Measurements from ENCODE around the gene HIF3A. TPM values are rescaled to one million over a fixed set of nuclear protein-coding genes. Genes with fewer than 3 reads are reported as not detected.

HIF3A gene
- total RNA-seq, 3 donors from 2014 or later (not counting 1 experiment from before 2014, with no cell fraction given) = not detected

GRCh38 chr19:46324277-46324676 lies 27.4 kb downstream of the HIF3A start:
- no peaks in the 10 kb centered on the region for H3K4me1 Mint-ChIP-seq
- Histone ChIP-seq H3K36me3 (ENCODE audit: control insufficient read depth, insufficient read depth, low read length) (no peaks in the 10 kb centered on the region), H3K4me3 (ENCODE audit: low read length) (no peak overlapping the region), H3K9me3 (ENCODE audit: control insufficient read depth, insufficient read depth, low read length) (peaks cover 20% of the 10 kb centered on the region), H3K27me3 (ENCODE audit: control insufficient read depth, insufficient read depth, low read length) (no peaks in the 10 kb centered on the region), H3K4me1 (ENCODE audit: control insufficient read depth, insufficient read depth, low read length) (no peaks in the 10 kb centered on the region), H3K27ac (ENCODE audit: low read length) (no peak overlapping the region)
- no peak for DNase-seq
- no peaks in the 10 kb centered on the region for H3K36me3 Mint-ChIP-seq
- H3K27me3 Mint-ChIP-seq (ENCODE audit: low read depth in 2 of 2) = peaks cover 2 to 7% of the 10 kb centered on the region in 2 donors
- no peak overlapping the region for H3K27ac Mint-ChIP-seq
- peaks cover 0 to 12% of the 10 kb centered on the region in 2 donors for H3K9me3 Mint-ChIP-seq
- no peak for ATAC-seq
- intact Hi-C loops (cut with micrococcal nuclease) = no loop called here
- H3K4me3 Mint-ChIP-seq = no peak overlapping the region
- WGBS (ENCODE audit: insufficient coverage) = 79% methylated on average over 2 of the region's 3 CpGs
- TF ChIP-seq, protein P1, sequence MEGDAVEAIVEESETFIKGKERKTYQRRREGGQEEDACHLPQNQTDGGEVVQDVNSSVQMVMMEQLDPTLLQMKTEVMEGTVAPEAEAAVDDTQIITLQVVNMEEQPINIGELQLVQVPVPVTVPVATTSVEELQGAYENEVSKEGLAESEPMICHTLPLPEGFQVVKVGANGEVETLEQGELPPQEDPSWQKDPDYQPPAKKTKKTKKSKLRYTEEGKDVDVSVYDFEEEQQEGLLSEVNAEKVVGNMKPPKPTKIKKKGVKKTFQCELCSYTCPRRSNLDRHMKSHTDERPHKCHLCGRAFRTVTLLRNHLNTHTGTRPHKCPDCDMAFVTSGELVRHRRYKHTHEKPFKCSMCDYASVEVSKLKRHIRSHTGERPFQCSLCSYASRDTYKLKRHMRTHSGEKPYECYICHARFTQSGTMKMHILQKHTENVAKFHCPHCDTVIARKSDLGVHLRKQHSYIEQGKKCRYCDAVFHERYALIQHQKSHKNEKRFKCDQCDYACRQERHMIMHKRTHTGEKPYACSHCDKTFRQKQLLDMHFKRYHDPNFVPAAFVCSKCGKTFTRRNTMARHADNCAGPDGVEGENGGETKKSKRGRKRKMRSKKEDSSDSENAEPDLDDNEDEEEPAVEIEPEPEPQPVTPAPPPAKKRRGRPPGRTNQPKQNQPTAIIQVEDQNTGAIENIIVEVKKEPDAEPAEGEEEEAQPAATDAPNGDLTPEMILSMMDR (IDR thresholded peaks at IDR 0.05) = no peak

- no peak for ATAC-seq
- Histone ChIP-seq H3K9me3 (ENCODE audit: control insufficient read depth, insufficient read depth, low read length) (peaks cover 20% of the 10 kb centered on the region), H3K36me3 (ENCODE audit: control insufficient read depth, insufficient read depth, low read length) (no peaks in the 10 kb centered on the region), H3K4me1 (ENCODE audit: control insufficient read depth, insufficient read depth, low read length) (no peaks in the 10 kb centered on the region), H3K27ac (ENCODE audit: low read length) (no peak overlapping the region), H3K27me3 (ENCODE audit: control insufficient read depth, insufficient read depth, low read length) (no peaks in the 10 kb centered on the region), H3K4me3 (ENCODE audit: low read length) (no peak overlapping the region)
- DNase-seq = no peak
- Mint-ChIP-seq H3K9me3 (peaks cover 3 to 15% of the 10 kb centered on the region in 2 donors), H3K4me3 (no peak overlapping the region), H3K27me3 (ENCODE audit: low read depth in 2 of 2) (peaks cover 5 to 10% of the 10 kb centered on the region in 2 donors), H3K36me3 (no peaks in the 10 kb centered on the region), H3K27ac (no peak overlapping the region), H3K4me1 (no peaks in the 10 kb centered on the region)
- TF ChIP-seq, protein P1 (IDR thresholded peaks at IDR 0.05) = no peak
- intact Hi-C loops (cut with micrococcal nuclease) = no loop called here
- 88% methylated on average over 3 of the region's 4 CpGs for WGBS (ENCODE audit: insufficient coverage)
These were observed 29.8 kb downstream of the HIF3A start for GRCh38 chr19:46326608-46327007.

DNA sequence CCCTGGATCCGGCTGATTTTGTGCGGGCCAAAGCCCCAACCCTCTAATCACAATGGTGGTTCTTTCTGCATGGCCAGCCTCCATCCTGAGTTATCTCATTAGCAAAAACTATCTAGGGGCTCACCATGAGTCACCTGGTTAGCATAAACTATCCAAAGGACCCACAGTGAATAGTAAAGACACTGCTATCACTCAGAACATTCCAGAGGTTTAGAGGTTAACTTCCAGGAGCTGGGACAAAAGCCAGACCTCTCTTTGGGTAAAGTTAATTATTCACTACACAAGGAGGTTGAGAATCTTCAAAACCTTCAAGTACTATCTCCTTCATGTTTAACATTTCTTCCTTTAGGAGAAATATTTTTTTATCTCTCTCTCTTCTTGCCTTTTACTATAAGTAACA lies 31.2 kb downstream of the HIF3A start:
- no peak overlapping the region for H3K4me3 ChIP-seq (ENCODE audit: low read length)
- no peak for DNase-seq
- WGBS (ENCODE audit: insufficient coverage) = 89% methylated on average over 2 of the region's 2 CpGs
- no peaks in the 10 kb centered on the region for H3K36me3 ChIP-seq (ENCODE audit: control insufficient read depth, insufficient read depth, low read length)
- TF ChIP-seq, protein P1 (IDR thresholded peaks at IDR 0.05) = no peak
- H3K27ac ChIP-seq (ENCODE audit: low read length) = no peak overlapping the region
- ATAC-seq = no peak
- intact Hi-C loops (cut with micrococcal nuclease) = no loop called here
- no peaks in the 10 kb centered on the region for H3K4me1 ChIP-seq (ENCODE audit: control insufficient read depth, insufficient read depth, low read length)
- Mint-ChIP-seq H3K4me3 (no peak overlapping the region), H3K9me3 (peaks cover 3 to 15% of the 10 kb centered on the region in 2 donors), H3K27me3 (ENCODE audit: low read depth in 2 of 2) (peaks cover 5 to 10% of the 10 kb centered on the region in 2 donors), H3K36me3 (no peaks in the 10 kb centered on the region), H3K27ac (no peak overlapping the region), H3K4me1 (no peaks in the 10 kb centered on the region)
- no peaks in the 10 kb centered on the region for H3K27me3 ChIP-seq (ENCODE audit: control insufficient read depth, insufficient read depth, low read length)
- H3K9me3 ChIP-seq (ENCODE audit: control insufficient read depth, insufficient read depth, low read length) = peaks cover 20% of the 10 kb centered on the region

- Mint-ChIP-seq H3K4me1 (no peaks in the 10 kb centered on the region), H3K4me3 (no peak overlapping the region), H3K9me3 (peaks cover 3 to 15% of the 10 kb centered on the region in 2 donors), H3K27me3 (ENCODE audit: low read depth in 2 of 2) (peaks cover 5 to 10% of the 10 kb centered on the region in 2 donors), H3K27ac (no peak overlapping the region), H3K36me3 (no peaks in the 10 kb centered on the region)
- ATAC-seq (no peak), DNase-seq (no peak)
- peaks cover 20% of the 10 kb centered on the region for H3K9me3 ChIP-seq (ENCODE audit: control insufficient read depth, insufficient read depth, low read length)
- TF ChIP-seq, protein P1 (IDR thresholded peaks at IDR 0.05) = no peak
- H3K27ac ChIP-seq (ENCODE audit: low read length) = no peak overlapping the region
- no peaks in the 10 kb centered on the region for H3K36me3 ChIP-seq (ENCODE audit: control insufficient read depth, insufficient read depth, low read length)
- WGBS (ENCODE audit: insufficient coverage) = 86% methylated on average over 2 of the region's 2 CpGs
- H3K4me3 ChIP-seq (ENCODE audit: low read length) = no peak overlapping the region
- no peaks in the 10 kb centered on the region for H3K4me1 ChIP-seq (ENCODE audit: control insufficient read depth, insufficient read depth, low read length)
- H3K27me3 ChIP-seq (ENCODE audit: control insufficient read depth, insufficient read depth, low read length) = no peaks in the 10 kb centered on the region
- intact Hi-C loops (cut with micrococcal nuclease) = no loop called here
These were observed 33.6 kb downstream of the HIF3A start for GRCh38 chr19:46330319-46330918.

All from natural killer cell (primary cell).